A204.1 (cell line): ENCODE results near the gene ESPNL.

Experiments used
- FAIRE-seq: peaks from 2 replicates; lab custom pipeline; 2012; peaks lifted over from hg19 to GRCh38; lab: Jason Lieb, UNC

The ESPNL gene

DNA sequence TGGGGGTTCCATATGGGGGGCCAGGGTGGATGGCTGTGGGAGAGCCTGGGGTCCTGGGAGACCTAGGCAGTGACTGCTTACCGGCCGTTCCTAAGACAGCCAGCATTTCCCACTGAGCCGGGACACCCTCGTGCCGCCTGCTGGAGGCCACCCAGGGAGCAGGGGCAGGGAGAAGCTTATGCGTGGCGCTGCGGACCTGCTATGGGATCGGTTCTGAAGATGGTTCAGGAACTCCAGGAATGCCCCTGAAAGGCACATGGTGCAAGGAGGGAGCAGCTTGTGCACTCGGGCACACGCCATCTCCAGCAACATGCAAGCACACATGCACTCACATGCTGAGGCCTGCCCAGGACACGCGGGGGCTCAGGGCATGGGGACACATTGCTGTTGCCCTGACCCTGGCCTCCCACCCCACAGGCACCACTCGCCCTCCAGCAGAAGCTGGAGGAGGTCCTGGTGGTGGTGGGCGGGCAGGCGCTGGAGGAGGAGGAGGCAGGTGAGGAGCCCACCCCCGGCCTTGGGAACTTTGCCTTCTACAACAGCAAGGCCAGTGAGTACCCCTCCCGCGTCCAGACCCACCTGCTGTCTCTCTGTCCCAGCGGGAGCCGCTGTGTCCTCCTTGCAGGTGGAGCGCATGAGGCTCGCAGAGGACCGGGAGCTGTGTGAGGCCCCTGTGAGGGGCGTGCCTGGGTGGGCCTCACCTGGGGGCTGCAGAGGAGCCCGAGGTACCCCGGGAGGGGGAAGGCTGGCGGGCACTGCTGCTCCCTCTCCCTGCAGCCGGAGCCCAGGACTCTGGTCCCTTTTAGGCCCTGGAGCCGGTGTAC is 42.5 kb downstream of the ESPNL start:
- no peak for FAIRE-seq

DNA sequence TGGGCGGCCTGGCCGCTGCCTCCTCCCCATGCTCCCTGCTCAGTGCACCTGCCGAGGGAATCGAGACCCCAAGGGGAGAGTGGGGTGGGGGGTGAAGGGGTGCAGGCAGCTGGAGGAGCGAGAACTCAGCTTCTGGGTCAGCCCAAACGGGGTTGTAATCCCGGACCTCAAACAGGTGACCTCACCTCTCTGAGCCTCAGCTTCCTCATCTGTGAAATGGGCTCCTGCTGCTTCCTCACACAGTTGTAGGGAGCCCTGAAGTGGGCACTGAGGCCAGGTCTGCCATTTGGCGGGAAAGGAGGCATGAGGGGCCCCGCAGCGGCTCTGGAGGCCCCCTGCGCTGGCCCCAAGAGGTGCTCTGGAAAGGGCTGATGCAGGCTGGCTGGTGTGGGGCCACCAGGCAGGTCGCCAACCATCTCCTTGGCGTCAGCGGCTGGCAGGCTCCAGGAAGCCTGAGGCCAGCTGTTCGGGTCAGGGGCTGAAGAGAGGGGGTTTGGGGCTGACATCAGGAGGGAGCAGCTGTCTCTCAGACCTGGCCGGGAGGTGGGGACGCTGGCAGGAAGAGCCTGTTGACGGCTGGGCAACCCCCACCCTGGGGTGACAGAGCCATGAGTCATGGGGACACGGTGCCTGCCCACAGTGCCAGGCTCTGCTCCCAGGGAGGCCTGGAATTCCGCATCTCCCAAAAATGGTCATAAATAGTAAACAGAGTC is 43.3 kb downstream of the ESPNL start:
- no peak for FAIRE-seq

DNA sequence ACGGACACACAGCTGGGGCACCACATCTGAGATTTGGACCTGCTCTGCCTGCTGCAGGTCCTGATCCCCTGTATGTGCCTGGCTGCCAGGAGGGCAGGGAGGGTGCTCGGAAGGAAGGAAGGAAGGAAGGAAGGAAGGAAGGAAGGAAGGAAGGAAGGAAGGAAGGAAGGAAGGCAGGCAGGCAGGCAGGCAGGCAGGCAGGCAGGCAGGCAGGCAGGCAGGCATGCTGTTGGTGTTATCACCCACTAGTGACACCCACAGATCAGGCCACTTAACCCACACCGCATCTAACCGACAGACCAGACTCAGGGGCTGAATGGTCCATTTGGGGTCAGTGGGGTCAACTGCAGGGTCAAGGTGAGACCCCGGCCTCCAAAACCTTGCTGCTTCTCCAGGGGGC is 44.1 kb downstream of the ESPNL start:
- no peak for FAIRE-seq

DNA sequence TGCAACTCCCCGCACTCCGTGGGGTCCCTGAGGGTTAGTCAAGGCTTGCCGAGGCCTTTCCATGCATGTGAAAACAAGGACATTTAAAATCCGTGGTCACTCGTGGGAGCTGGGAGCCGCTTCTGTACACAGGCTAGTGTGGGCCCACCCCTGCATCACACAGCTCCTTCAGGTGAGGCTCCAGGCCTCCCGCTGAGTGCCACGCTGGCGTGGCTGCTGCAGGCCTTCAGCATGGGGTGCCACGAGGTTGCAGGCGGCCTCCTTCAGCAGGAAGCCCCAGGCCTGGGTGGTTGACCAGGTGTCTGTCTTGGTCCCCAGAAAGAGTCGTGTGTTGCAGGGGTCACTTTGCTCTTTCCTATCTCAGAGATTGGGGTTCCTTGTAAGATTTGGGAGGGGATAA is 44.9 kb downstream of the ESPNL start:
- FAIRE-seq = no peak

DNA sequence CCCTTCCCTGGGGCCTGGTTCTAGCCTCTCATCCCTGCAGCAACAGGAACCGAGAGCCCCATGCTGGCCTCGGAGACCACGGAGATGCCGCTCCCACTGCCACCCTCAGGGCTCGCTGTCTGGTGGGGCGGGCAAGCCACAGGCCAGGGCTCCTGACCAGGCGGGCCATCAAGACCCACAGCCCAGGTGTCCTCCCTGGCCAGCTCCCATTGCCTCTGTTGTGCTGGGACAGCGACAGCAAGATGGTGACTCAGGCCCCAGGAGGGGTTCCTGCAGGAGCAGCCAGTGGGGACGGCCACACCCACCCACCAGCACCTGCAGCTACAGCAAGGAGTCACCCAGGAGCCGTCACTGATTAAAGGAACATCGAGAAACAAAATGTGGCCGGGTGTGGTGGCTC is 45.7 kb downstream of the ESPNL start:
- FAIRE-seq = no peak

DNA sequence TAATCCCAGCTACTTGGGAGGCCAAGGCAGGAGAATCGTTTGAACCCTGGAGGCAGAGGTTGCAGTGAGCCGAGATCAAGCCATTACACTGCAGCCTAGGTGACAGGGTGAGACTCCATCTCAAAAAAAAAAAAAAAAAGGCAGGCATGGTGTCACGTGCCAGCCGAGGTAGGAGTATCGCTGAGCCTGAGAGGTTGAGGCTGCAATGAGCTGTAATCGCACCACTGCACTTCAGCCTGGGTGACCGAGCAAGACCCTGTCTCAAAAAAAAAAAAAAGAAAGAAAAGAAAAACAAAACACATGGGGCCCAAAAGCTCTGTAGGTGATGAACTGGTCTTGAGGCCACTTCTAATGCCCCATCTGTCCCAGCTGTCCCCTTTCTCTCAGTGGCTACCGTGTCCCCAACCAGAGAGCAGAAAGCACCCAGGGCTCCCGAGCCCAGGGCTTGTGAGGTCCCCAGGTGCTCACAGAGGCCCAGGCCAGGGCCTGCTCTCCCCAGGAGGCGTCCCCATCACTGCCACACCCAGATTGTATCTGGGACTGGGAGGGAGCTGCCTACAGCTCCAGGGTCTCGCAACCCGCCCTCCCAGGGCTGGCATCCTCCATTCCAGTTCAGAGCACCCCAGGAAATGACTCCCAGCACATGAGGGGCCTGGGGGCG is 46.9 kb downstream of the ESPNL start:
- FAIRE-seq = no peak

DNA sequence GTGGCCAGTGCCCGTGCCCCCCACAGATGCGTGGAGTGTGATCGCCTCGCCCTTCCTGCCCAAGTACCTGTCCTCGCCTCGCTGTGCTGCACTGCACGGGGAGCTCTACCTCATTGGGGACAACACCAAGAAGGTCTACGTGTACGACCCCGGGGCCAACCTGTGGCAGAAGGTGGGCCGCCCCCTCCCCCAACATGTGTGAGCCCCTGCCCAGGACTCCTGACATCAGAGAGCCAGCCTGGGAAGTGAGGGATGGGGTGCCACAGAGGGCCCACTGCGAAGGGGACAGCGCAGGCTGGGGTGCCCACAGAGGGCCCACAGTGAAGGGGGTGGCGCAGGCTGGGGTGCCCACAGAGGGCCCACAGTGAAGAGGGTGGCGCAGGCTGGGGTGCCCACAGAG is 48.8 kb downstream of the ESPNL start:
- no peak for FAIRE-seq

DNA sequence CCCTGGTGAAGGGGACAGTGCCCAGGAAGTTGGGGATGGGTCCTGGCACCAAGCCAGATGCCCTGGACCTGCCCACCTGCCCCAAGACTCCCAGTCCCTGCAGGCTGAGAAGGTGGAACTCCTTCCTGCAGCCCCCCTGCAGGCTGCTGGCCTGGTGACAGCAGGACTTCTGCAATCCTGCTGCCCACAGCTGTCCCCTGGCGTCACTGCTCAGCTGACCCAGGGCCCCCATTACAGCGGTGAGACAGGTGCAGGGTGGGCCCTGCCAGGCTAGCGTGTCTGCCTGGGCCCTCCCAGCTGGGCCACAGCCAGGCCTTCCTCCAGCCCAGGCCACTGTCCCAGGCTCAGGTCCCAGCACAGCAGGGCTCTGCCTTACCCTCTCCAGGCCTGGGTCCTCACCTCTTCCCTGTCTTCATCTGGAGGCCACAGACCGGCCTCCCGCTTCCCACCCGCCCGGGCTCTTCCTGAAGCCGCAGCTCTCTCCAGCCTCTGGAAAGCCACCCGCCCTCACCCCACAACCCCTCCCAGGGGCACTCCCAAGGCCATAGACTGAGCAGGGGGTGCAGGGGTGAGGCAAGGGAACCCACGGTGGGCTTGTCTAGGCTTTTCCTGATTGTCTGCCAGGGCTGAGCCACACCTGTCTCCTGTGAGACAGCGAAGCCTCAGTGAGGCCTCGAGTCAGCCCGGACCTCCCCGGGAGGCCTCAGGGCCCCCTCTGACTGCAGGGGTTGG is 49.9 kb downstream of the ESPNL start:
- FAIRE-seq = no peak

DNA sequence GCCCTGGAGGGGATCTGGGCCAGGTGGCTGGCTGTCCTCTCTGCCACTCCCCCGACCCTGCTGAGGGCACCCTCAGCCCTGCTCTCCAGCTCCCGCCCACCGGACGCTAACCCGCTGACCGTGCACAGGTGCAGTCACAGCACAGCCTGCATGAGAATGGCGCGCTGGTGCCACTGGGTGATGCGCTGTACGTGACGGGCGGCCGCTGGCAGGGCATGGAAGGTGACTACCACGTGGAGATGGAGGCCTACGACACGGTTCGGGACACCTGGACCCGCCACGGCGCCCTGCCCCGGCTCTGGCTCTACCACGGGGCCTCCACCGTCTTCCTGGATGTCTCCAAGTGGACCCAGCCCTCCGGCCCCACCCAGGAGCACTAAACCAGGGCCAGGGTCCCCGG is 50.5 kb downstream of the ESPNL start:
- FAIRE-seq = no peak

DNA sequence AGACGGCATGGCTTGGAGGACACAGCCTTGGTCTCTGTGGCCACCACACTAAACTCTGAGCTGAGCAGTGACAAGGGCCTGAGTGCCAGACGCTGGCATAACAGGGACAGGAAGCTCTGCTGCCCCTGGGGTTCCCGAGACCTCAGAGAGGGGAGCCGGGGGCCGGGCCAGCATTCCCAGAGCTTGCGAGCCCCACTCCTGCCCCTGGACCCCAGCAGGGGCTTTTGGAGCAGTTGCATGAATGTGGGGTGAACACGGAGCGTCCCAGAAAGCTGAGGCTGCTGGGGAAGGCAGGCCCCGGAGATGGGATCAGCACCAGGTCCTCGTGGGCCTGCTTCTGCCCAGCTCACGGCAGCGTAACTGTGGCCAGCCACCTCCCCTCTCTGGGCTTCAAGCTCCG is 51.1 kb downstream of the ESPNL start:
- no peak for FAIRE-seq

DNA sequence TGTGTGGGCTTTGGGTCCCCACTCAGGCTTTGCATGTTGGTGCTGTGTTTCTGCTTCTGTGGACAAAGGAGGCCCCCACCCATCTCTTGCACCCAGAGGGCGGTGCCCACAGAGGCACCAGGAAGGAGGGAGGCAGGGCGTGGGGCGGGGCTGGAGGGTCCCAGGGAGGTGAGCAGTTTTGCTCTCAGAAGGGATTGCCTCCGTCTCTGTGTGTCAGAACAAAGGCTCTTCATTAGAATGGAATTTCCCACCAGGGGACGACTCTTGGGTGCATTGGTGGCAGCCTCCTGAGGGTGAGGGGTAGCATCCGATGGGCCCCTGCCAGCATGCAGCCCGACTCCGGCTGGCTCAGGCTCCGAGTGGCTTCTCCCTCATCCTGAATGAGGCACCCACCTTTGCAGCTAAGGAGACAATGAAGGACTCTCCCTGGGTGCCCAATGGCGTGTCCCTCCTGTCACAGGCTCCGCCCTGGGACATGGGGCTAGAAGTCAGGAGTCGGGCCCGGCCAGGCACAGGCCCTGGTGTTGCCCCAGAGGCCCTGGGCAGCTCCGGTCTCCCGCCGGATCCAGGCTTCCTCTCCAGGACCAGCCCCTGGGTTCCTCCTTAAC is 51.6 kb downstream of the ESPNL start:
- no peak for FAIRE-seq

DNA sequence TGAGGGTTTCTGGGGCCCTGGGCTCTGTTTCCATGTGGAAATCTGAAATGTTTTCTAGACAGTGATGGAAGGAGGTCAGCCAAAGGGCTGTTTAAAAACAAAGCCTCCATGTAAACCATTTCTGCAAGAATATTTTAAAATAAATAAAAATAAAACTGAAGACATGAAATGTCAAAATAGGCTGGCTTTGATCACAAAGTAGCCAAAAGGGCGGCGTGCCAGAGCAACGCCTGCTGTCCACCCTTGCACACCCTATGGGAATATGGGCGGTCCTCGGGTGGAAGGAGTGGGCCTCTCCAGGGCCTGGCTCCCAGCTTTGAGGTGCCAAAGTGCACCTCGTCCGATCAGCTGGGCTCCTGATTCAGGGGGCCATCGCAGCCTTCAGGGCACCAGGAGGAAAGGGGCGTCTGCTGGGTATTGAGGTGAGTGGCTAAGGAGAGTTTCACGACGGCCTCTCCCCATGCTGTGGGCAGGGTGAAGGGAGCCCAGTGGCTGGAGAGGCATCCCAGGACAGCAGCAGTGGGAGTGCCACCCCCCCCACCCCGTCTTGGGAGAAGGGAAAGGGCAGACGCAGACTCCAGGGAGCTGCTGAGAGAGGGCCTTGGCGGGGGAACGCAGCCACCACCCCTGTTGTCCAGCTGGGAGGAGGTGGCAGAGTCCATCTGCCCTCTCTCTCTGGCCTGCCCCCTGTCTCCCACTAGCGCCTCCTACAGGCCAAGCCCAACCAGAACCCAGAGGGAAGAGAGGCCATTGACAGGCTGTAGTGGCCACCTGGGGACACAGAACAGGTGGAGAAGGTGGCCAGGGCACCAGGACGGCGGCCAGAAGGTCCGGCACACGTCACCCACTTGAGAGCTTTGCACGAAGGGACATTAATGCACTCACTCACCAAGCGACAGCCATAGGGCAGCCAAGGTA is 52.9 kb downstream of the ESPNL start:
- FAIRE-seq = no peak

DNA sequence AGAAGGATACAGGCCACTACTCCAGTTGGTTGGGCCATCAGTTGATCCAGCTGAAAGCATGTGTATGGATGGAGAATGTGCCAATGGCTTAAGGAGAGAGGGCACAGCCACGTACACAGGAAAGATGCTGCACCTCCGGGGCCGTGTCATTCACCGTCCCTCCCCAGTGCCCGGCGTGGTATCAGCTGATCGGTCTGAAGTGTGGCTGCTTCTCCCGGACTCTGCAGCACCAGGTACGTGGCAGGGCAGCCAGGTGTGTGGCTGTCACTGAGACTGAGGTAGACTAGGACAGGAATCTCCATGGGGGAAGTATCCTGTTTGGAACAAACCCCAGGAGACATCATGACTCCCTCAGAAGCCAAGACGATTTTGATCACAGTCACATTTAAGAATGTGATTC is 54.4 kb downstream of the ESPNL start:
- no peak for FAIRE-seq

DNA sequence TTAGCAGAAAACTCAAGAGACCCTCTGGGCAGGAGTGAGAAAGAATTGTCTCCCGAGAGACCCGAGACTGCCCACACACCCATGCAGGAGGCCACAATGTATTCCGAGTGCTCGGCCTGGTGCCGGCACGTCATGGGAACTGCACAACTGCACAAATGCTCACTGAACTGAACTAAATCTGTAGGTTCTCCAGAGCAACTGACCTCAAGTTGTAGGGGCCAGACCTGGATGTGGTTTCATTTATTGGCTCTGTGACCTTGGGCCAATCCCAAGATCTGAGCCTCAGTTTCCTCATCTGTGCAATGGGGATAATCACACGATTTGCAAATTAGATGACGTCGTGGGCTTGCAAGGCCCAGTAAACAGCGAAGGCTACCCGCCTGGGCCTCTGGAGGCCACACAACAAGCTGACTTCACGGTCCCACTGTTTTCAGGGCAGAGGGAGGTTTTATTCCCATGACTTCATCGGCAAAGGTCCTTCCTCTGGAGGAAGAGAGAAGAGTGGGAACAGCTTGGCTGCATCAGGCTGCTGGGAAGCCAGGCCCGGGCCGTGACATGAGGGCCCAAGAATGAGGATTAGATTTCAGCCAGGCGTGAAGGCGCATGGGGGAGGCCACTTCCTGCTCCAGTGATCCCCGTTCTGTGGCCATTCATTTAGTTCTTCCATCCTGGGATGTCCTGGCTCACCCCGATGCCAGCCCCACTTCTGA is 55.1 kb downstream of the ESPNL start:
- FAIRE-seq = no peak

DNA sequence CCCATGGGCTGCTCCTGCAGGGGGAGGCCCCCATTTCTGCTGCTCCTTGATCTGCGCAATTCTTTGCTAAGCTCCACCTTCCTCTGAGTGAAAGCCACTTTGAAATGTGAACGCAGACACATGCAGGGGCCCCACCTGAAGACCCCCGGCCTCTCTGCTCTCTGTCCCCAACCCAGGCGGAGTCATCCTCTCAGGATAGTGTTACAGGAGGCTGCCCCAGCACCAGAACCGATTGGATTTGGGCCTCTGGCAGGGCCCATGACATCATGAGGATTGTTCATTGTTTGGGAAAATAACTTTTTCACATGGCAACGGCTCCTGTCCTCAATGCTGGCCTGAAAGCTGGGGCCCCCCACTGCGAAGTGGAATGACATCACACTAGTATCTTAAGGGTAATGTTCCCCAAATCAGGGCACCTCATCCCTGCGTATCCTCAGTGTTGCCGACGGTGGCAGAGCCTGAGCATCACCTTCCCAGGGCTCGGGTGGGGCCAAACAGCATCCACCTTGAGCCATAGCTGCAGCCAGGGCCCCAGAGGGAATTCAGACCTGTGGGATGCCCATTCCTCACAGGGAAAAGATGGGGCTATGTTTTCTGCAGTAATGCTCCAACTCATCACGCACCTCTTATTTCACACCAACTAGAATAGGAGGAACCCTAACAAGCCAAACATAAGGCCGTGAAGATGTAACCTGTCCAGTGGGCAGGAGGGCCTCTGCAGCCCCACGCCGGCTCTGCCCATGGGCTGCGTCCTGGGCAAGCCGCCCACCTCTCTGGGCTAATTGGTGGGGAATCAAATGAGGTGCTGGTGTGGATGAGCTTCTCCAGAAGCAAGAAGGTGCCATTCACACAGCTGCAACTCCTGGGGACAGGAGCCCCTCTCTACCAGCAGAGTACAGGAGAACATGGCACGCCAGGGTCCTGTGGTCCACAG is 55.9 kb downstream of the ESPNL start:
- no peak for FAIRE-seq

DNA sequence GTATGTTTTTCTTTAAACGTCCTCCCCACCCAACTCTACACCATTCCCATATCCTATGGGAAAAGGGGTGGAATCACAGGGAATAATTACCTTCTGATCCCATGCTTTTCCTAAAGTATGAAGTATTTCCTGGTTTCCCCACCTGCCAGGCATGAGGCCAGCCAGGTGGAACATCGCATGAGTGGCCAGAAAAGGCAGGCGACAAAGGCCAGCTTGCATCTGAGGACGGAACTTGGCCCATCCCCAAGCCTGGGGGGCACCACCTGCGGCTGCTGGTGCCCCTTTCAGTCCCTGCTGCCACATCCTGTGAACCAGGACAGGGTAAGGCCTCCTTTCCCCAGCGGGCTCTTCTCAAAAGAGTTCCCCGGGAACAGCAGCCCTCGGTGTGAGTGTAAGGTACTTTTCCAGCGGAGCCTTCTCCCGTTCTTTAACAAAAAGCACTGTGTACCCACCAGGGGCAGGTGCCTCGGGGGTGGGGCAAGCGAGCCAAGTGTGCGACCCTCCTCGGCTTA is 57.4 kb downstream of the ESPNL start:
- no peak for FAIRE-seq

DNA sequence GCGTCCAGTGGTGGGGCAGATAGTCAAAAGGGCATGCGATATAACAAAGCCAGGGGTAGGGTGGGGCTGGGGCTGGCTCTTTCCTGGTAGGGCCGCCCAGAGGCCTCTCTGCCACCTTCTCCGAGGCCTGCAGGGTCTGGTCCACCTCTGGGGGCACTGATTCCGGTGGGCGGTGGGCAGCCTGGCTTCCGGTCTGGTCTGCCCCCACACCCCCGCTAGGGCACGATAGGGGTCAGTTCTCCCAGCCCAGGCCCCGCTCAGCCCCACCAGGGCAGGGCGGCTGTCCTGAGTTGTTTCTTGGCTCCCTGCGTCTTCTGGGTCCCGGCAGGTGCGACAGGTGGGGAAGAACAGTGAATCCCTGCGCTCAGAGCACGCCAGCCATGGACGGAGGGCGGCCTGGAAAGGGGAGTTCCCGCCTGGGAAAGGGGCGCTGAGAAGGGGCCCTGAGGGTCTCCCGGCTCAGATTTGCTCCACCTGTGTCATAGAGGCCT is 57.9 kb downstream of the ESPNL start:
- no peak for FAIRE-seq

DNA sequence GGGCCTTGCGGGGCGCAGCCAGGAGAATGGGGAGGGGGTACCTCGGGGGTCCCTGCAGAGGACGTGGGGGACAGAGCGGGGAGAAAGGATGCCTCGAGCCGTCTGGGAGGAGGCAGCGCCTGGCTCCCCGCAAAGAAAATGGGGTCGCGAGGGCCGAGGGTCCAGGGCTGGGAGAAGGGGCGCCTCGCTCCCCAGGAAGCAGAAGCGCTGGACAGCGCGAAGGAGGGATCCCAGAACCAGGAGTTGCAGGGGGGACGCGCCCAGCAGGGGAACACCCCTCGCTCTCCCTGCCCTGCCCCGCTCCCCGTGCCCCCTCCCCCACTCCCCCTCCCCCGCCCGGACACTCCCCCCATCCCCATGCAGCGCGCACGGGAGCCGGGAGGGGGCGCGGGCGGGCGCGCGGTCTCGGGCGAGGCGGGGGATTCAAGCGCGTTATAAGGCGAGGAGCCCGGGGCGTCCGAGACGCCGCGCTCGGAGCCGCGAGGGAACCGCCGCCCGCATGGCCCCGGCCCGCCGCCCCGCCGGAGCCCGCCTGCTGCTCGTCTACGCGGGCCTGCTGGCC is 58.5 kb downstream of the ESPNL start, which contains the start of gene ERFE:
TSS of gene ERFE (plus strand) at position 462 of the 562 bp plus-strand sequence. CDS start at position 500, 38 bp downstream.
- no peak for FAIRE-seq
